ENCODE data around the gene GRHPR. TPM values are rescaled to one million over a fixed set of nuclear protein-coding genes. Genes with fewer than 3 reads are reported as not detected.

Gene GRHPR
- total RNA-seq, 1 donor from 2014 or later: 116 TPM

GRCh38 chr9:37417252-37417803 is 5.2 kb upstream of the GRHPR start:
- no peak overlapping the region for H3K4me3 ChIP-seq
- H3K27me3 ChIP-seq: no peaks in the 10 kb centered on the region
- peaks cover 39% of the 10 kb centered on the region for H3K4me1 ChIP-seq
- Mint-ChIP-seq H3K9me3 (no peaks in the 10 kb centered on the region), H3K4me1 (peaks cover 37% of the 10 kb centered on the region), H3K27me3 (ENCODE audit: insufficient read depth, low read depth) (no peaks in the 10 kb centered on the region), H3K36me3 (no peaks in the 10 kb centered on the region), H3K4me3 (no peak overlapping the region), H3K27ac (no peak overlapping the region)
- no peak overlapping the region for H3K9ac ChIP-seq
- H3K36me3 ChIP-seq: no peaks in the 10 kb centered on the region
- H4K20me1 ChIP-seq (ENCODE audit: low read depth): no peaks in the 10 kb centered on the region
- H3F3A ChIP-seq (ENCODE audit: low read depth): peaks cover 45% of the 10 kb centered on the region
- H3K4me2 ChIP-seq: no peak overlapping the region
- no peak overlapping the region for H2AFZ ChIP-seq (replicated peaks)
- no peaks in the 10 kb centered on the region for H3K9me3 ChIP-seq (ENCODE audit: low read depth)
- peaks cover 2% of the 10 kb centered on the region for H3K79me2 ChIP-seq (ENCODE audit: low read depth)
- H3K27ac ChIP-seq: no peak overlapping the region
- DNase-seq (ENCODE audit: low spot score): no peak
- TF ChIP-seq EZH2phosphoT487 (IDR thresholded peaks at IDR 0.05): no peak
- TF ChIP-seq, protein P1, sequence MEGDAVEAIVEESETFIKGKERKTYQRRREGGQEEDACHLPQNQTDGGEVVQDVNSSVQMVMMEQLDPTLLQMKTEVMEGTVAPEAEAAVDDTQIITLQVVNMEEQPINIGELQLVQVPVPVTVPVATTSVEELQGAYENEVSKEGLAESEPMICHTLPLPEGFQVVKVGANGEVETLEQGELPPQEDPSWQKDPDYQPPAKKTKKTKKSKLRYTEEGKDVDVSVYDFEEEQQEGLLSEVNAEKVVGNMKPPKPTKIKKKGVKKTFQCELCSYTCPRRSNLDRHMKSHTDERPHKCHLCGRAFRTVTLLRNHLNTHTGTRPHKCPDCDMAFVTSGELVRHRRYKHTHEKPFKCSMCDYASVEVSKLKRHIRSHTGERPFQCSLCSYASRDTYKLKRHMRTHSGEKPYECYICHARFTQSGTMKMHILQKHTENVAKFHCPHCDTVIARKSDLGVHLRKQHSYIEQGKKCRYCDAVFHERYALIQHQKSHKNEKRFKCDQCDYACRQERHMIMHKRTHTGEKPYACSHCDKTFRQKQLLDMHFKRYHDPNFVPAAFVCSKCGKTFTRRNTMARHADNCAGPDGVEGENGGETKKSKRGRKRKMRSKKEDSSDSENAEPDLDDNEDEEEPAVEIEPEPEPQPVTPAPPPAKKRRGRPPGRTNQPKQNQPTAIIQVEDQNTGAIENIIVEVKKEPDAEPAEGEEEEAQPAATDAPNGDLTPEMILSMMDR (IDR thresholded peaks at IDR 0.05): no peak
- no peak for TF ChIP-seq EZH2 (IDR thresholded peaks at IDR 0.05)

DNA sequence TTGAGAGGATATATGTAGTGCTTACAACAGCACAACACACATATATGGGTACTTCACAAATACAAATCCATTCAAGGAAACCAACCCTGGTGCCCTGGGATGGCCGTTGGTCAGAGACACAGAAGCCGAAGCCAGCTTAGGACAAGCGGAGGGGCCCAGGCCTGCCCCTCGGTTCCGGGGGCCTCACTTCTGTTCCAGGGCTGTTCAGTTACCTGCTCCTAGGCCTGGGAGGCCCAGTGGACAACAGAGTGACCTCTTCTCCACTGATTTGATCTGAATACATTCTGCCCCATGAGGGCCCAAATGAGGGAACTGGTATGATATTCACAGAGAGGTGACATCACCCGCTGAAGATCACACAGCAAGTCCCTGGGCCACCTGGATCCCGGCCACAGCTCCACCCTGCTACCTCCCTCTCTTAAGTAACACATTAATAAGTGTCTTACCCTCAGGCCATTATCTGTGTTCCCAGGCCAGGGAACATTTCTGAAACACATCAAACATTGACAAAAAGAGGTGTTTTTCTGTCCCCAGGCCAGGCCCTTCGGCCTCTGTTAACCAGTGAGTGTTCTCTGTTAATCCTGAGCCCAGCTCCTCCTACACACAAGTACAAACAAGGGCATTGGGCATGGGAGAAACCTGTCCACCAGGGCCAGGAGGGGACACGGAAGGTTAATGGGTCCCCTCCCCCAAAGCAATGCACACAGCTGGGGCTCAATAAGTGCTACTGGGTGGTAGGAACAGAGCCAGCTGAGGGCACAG is 4.5 kb upstream of the GRHPR start:
- Histone ChIP-seq H3K4me1 (peaks cover 32% of the 10 kb centered on the region), H4K20me1 (ENCODE audit: low read depth) (no peaks in the 10 kb centered on the region), H3K27ac (no peak overlapping the region), H3K9ac (no peak overlapping the region), H2AFZ (replicated peaks) (no peak overlapping the region), H3K36me3 (no peaks in the 10 kb centered on the region), H3K79me2 (ENCODE audit: low read depth) (peaks cover 9% of the 10 kb centered on the region), H3K4me3 (no peak overlapping the region), H3K9me3 (ENCODE audit: low read depth) (no peaks in the 10 kb centered on the region), H3K4me2 (no peak overlapping the region), H3K27me3 (no peaks in the 10 kb centered on the region), H3F3A (ENCODE audit: low read depth) (peaks cover 38% of the 10 kb centered on the region)
- no peak for DNase-seq (ENCODE audit: low spot score)
- TF ChIP-seq, protein P1 (IDR thresholded peaks at IDR 0.05): no peak
- no peak for TF ChIP-seq EZH2phosphoT487 (IDR thresholded peaks at IDR 0.05)
- peaks cover 30% of the 10 kb centered on the region for H3K4me1 Mint-ChIP-seq
- no peak overlapping the region for H3K4me3 Mint-ChIP-seq
- H3K27me3 Mint-ChIP-seq (ENCODE audit: insufficient read depth, low read depth): no peaks in the 10 kb centered on the region
- no peaks in the 10 kb centered on the region for H3K36me3 Mint-ChIP-seq
- H3K9me3 Mint-ChIP-seq: no peaks in the 10 kb centered on the region
- no peak overlapping the region for H3K27ac Mint-ChIP-seq

GRCh38 chr9:37419204-37419603 is 3.3 kb upstream of the GRHPR start:
- Histone ChIP-seq H3F3A (ENCODE audit: low read depth) (peaks cover 28% of the 10 kb centered on the region), H3K9ac (no peak overlapping the region), H3K4me3 (no peak overlapping the region), H2AFZ (replicated peaks) (no peak overlapping the region), H3K9me3 (ENCODE audit: low read depth) (no peaks in the 10 kb centered on the region), H3K36me3 (no peaks in the 10 kb centered on the region), H3K79me2 (ENCODE audit: low read depth) (peaks cover 21% of the 10 kb centered on the region), H4K20me1 (ENCODE audit: low read depth) (peaks cover 8% of the 10 kb centered on the region), H3K4me2 (no peak overlapping the region), H3K27me3 (no peaks in the 10 kb centered on the region), H3K4me1 (peaks cover 37% of the 10 kb centered on the region), H3K27ac (no peak overlapping the region)
- H3K4me1 Mint-ChIP-seq: peaks cover 31% of the 10 kb centered on the region
- H3K27me3 Mint-ChIP-seq (ENCODE audit: insufficient read depth, low read depth): peaks cover 2% of the 10 kb centered on the region
- no peaks in the 10 kb centered on the region for H3K36me3 Mint-ChIP-seq
- H3K27ac Mint-ChIP-seq: no peak overlapping the region
- no peak overlapping the region for H3K4me3 Mint-ChIP-seq
- TF ChIP-seq, protein P1 (IDR thresholded peaks at IDR 0.05): no peak
- no peak for TF ChIP-seq EZH2 (IDR thresholded peaks at IDR 0.05)
- TF ChIP-seq EZH2phosphoT487 (IDR thresholded peaks at IDR 0.05): no peak
- no peaks in the 10 kb centered on the region for H3K9me3 Mint-ChIP-seq
- no peak for DNase-seq (ENCODE audit: low spot score)

Data from neural progenitor cell (in vitro differentiated cells).